C4-2B (cell line): Measurements from ENCODE around the gene APPBP2.

Experiments
- CTCF ChIP-seq: fragments of 450-650 bp; conservative IDR thresholded peaks from 2 replicates; pipeline ENCODE4 v1.5.1; 2017; ENCODE audit warnings: mild to moderate bottlenecking
- ZFX ChIP-seq: fragments of 450-650 bp; IDR thresholded peaks from 2 replicates; pipeline ENCODE4 v1.6.1; 2017

DNA sequence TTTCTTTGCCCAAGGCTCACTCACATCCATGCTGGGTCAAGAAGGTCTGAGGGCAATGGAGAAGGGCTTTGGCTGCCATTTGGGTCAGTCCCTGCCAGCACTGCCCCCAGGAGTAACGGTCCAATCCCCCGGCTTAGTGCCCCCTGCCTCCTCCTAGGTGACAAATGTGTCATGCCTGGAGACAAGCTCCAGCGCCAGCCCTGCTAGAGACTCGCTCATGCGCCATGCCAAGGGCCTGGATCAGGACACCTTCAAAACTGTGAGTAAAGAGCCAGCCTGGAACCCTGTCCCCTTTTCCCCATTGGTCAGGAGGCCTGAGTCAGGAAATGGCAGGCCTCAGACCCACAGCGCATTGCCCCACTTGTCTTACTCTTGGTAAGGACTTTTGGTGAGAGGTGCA lies 100.4 kb downstream of the APPBP2 start:
- TF ChIP-seq CTCF (no peak), ZFX (no peak)
